GM19023 (cell line): ENCODE measurements around the gene VTI1A.

Experiments
- ATAC-seq: cut with Tn5 transposase; IDR thresholded peaks from one replicate; pipeline ENCODE4 v1.9.1; 2021; ENCODE audit warnings: mild to moderate bottlenecking, moderate library complexity; ENCODE audit not compliant: unreplicated experiment

VTI1A gene

GRCh38 chr10:112799726-112800510, 352.9 kb downstream of the VTI1A start:
- no peak for ATAC-seq

GRCh38 chr10:112801004-112801403, 354.0 kb downstream of the VTI1A start:
- no peak for ATAC-seq

- no peak for ATAC-seq
Observed at GRCh38 chr10:112801748-112802147, 354.7 kb downstream of the VTI1A start.

- ATAC-seq: no peak
Observed at GRCh38 chr10:112802411-112803022, 355.5 kb downstream of the VTI1A start.

GRCh38 chr10:112803961-112804401, 357.0 kb downstream of the VTI1A start:
- no peak for ATAC-seq

GRCh38 chr10:112805254-112805590, 358.2 kb downstream of the VTI1A start:
- ATAC-seq: no peak

GRCh38 chr10:112805701-112806100, 358.7 kb downstream of the VTI1A start:
- ATAC-seq: no peak

GRCh38 chr10:112807013-112807412, 360.0 kb downstream of the VTI1A start:
- no peak for ATAC-seq

- ATAC-seq: no peak
Observed at GRCh38 chr10:112809736-112810135, 362.7 kb downstream of the VTI1A start.

- ATAC-seq: no peak
Observed at GRCh38 chr10:112810711-112811151, 363.7 kb downstream of the VTI1A start.

GRCh38 chr10:112811741-112812551, 364.9 kb downstream of the VTI1A start:
- no peak for ATAC-seq

- ATAC-seq: no peak
Observed at GRCh38 chr10:112812586-112812985, 365.6 kb downstream of the VTI1A start.

GRCh38 chr10:112813866-112814591, 367.0 kb downstream of the VTI1A start:
- ATAC-seq: no peak

GRCh38 chr10:112815269-112816032, 368.4 kb downstream of the VTI1A start:
- ATAC-seq: no peak

GRCh38 chr10:112816033-112816430, 369.0 kb downstream of the VTI1A start:
- ATAC-seq: no peak

GRCh38 chr10:112816891-112817290, 369.9 kb downstream of the VTI1A start:
- ATAC-seq: no peak

- no peak for ATAC-seq
Observed at GRCh38 chr10:112817981-112818777, 371.2 kb downstream of the VTI1A start.

- ATAC-seq: no peak
Observed at GRCh38 chr10:112819231-112819630, 372.2 kb downstream of the VTI1A start.

GRCh38 chr10:112820320-112820719, 373.3 kb downstream of the VTI1A start:
- no peak for ATAC-seq
